ENCODE measurements around the gene AKT1.
"Not testable (repeated sequence)": the region's sequence is repeated elsewhere in the genome, so short reads cannot be mapped to it uniquely, and the experiment has no call there.

Gene AKT1

DNA sequence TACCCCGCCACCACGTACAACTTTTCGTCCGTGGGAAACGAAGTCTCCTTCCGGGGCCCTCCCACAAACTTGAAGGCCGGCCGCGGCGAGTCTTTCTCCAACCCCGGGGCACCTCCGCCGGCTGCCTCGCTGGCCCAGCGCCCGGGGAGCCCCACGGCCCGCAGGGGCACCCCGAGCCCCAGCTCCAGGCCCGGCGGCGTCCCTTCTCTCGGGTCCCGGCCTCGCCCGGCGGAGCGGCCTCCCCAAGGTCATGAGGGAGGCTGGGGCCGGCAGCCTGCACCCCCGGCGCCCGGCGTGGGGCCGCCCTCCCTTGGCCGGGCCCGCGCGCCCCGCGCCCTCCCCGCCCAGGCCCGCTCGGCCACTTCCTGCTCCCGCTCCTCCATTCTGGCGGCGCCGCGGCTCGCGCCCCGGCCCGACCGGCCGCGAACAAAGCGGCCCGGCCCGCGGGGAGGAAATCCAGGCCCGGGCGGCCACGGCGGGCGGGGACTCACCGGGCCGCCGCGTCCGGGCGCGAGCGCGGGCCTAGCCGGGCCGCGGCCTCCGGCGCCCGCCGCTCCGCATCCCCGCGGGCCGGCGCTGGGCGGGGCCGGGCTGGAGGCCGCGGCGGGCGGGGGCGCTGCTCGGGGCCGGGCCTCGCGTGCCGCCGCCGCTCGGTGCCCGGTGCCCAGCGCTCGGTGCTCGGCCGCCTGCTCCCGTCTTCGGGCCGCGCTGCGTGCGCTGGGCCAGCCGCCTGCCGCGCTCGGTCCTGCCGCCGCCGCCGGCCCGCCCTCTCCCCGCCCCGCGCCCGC lies at the start of gene AKT1:
TSS of gene AKT1 (minus strand) at position 756 of the 788 bp plus-strand sequence. CDS start 3,105 bp downstream, outside the sequence.
- DNase-seq (ENCODE audit: low spot score), result no peak

DNA sequence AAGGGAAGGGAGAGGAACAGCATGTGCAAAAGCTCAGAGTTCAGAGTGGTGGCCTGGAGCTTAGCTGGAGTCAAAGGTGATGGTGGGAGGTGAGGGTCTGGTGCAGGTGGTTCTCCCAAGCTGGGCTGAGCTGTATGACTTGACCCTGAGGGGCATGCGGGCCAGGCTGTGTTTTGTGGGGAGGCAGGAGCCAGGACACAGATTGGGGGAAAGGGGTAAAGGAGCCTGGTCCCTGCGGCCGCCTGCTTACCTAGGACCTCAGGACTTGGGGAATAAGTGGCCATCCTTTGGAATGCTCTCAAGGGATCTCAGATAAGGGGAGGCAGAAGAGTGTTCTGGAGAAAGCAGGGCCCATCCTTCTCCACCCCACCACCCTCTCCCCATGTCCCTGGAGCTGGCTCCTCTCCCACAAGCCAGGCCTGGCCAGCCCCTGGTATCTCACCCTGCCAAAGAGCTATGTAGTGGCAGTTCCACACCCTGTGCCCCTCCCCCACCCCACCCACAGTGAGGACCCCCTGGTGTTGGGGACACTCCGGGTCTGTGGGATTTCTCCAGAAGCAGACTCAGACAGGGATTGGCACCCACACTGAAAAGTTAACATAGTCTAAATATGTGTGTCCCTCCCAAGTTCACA lies 49.6 kb upstream of the AKT1 start:
- no peak for DNase-seq (ENCODE audit: low spot score)

DNA sequence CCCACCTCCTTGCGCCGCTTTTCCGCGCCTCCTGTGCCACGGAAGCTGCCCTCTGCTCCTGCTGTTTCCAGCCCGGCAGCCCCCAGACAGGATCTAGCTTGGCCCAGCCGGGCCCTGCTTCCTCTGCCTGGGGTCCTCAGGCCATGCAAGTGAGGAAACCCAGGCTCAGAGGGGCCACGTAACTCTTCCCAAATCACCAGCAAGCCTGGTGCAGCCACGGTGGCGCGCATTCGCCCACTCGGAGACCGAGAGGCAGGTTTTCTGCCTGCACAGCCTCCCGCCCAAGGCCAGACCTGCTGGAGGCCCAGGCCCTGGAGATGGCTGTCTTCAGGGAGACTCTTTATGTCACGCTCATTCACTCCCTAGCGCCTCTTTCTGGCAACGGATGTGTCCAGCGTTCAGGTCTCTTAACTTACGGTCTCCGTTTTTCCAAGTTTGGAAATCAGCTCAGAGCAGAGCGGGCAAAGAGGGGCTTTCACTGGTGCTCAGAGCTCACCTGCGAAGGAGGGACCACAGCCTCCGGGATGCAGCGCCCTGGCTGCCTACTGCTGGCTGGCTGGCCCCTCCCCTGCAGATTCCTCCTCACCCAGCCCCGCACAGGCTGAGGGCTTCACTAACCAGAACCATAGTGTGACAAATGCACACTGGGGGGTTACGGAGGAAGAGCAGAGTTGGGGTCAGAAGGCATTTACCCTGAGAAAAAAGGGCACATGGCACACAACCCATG lies 48.9 kb upstream of the AKT1 start:
- DNase-seq (ENCODE audit: low spot score), result no peak

DNA sequence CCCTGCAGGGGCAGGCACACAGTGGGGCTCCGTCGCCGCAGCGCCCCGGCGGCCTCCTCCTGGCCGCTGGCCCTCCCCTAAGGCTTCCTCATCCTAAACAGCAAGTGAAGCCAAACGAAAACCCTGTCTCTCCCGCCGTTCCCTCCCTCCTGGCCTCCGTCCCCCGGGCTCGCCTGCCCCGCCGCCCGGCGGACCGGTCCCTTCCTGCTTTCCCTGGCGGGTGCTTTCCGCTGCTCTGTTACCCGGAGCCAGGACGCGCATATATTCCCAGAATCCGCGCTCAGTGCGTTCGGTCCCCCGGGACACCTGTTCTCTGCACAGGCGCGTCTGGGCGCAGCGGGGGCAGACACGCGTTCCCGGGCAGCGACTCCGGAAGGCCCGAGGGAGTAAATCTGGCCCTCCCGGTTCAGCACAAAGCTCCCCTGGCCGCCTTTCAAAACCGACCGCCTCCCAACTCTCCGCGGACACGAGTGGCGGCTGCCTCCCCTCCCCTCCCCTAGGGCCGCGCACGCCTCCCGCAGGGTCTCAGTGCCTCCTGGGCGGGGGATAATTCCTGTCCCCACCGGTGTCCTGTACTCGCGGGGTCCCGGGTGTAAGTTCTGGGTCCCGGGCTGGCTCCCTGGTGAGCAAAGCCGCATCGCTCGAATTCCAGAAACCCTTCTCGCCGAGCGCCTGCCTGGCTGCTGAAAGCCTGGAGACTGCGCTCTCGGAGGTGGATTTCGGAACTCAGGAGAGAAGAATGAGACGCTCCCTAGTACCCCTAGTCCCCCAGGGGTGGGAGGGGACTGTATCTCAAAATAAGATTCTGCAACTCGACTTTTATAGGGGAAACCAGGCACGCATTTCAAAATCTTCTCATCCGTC lies 48.1 kb upstream of the AKT1 start:
- DNase-seq (ENCODE audit: low spot score), result no peak

DNA sequence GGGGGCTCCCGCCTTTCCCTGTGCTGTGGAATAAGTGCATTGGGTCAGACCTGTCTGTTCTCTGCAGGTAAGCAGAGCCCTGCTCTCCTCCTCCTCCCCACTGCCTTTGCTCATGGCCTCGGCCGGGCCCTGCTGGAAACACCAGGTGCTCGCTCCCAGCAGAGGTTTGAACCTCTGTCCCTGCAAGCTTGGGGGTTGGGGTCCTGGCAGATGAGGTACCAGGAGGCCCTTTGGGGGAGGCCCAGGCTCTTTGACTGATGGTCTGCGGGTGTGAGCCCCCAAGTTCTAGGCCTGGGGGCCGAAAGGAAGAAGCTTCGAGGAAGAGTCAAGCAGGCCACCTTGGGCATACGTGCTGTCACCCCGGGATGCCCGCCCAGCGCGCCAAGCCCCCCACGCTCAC lies 47.5 kb upstream of the AKT1 start:
- no peak for DNase-seq (ENCODE audit: low spot score)

DNA sequence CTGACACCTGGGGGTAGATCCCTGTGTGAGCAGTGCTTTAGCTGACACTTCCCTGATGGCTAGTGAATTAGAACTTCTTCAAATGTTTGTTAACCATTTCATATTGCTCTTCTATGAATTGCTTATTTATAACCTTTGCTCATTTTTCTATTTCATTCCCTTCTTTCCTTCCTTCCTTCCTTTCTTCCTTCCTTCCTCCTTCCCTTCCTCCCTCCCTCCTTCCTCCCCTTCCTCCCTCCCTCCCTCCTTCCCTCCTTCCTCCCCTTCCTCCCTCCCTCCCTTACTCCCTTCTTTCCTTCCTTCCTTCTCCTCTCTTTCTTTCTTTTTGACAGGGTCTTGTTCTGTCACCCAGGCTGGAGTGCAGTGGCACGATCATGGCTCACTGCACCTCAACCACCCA lies 46.2 kb upstream of the AKT1 start:
- no peak for DNase-seq (ENCODE audit: low spot score)

DNA sequence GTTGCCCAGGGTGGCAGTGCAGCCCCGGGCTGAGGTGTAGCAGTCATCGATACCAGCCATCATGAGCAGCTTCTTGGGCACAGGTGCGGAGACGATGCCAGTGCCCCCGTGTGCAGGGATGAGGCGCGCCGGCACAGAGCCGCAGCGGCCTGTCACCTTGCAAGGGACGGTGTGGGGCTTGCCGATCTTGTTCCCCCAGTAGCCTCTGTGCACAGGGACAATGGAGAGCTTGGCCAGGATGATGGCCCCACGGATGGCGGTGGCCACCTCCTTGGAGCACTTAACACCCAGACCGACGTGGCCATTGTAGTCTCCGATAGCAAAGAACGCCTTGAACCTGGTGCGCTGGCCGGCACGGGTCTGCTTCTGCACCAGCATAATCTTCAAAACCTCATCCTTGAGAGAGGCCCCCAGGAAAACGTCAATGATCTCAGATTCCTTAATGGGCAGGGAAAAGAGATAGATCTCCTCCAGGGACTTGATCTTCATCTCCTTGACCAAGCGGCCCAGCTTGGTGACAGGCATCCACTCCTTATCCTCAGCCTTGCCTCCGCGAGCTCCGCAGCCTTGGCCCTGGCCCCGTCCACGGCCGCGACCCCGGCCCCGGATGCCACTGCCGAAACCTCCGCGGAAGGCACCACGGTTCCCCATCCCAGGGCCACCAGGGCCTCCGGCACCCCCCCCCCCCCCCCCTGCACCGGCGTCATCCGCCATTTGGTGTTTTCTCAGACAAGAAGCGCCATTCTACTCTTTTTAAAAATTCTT lies 40.8 kb upstream of the AKT1 start:
- not testable (repeated sequence) for DNase-seq (ENCODE audit: low spot score)

DNA sequence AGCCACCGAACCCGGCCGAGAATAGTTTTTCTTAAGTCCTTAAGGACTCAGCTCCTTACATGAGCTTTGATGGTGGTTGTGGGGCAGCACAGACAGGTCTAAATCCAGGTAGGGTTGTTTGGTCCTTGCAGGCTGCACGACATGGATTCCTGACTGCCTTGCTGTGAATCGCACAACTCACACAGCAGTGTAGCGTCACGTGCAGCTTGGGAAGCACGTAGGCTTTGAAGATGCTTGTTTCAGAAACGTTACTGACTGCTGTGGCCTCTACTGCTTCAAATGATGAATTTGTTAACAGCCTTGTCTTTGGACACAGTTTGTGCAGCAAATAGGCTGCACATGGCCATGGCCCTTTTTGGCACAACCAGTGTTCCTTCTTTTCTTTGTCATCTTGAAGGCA lies 35.2 kb upstream of the AKT1 start:
- DNase-seq (ENCODE audit: low spot score), result no peak

DNA sequence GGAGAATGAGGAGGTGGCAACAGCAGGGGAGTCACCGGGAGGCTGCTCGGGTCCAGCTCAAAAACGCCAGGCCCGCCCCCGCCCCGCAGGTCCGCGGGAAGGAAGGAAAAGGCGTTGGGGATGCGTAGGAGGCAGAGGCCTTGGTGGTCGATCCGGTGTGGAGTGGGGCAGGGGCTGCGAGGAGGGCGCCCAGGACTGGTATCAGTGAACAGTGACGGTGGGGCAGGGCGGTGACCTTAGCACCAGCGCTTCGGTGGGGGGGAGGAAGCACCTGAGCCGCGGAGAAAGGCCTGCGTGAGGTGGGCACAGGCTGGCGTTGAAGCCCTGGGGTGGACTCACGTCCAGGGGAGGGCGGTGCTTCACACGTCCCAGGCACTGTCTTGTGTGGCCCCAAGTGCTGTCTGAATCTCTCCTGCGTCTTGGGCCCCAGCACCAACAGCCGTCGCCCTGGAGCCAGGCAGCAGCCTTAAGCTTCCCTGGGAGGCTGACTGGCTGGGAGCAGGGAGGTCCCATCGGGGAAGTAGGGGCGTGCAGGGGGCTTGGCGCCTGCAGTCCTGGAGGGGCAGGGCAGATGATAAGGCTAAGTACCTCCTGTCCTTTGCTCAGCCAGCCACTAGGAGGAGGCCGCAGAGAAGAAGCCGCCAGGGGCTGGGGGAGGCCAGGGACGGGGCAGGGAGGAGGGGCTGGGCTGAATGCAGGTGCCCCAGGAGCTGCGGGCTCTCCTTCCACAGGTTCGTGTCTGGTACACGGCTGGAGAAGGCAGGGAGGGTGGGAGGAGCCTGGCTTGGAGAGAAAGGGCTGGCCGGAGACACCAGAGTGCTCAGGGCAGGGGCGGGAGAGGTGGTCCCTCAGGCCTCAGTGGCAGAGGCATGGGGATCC lies 31.9 kb upstream of the AKT1 start:
- DNase-seq (ENCODE audit: low spot score), result peak; percentile 21

DNA sequence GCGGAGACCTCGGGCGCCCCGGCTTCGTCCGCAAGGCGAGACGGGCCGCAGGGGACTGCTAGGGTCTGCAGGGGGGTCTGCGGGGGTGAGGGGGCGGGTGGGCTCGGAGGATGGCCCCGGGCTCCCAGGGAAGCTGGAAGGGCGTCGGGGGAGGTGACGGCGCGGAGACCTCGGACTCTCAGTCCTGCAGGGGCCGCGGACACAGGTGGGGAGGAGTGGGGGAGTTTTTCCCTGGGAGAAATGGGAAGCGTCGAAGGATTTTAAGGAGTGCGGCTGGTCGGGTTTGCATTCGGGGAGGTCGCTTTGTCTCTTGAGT lies 31.3 kb upstream of the AKT1 start:
- no peak for DNase-seq (ENCODE audit: low spot score)

DNA sequence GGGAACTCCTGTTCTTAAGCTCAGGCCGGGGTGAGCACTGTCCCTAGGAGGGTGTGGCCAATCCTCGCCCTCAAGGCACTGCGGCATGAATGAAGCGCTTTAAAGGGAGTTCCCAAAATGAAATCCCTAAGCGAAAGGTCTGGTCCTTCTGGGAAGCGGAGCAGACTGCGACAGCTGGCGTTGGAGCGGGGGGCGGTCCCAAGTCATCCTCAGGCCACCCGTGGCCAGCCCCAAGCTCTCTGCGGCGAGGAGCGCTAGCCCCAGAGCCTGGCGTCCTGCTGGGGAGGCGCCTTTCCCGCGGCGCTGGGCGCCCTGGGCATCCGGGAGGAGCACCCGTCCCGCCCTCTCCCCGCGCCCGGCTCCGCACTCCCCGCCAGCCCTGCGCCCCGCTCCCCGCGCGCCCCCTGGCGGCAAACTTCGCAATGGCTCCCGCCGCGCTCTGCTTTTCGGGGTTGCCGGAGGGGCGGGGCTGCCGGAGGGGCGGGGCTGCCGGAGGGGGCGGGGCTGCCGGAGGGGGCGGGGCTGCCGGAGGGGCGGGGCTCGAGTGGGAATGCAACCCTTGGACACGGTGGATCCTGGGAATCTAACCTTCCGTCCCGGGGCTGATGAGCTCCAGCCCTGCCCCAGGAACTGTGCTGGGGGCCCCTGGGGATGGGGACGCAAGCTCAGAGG lies 30.8 kb upstream of the AKT1 start:
- peak; percentile 94 for DNase-seq (ENCODE audit: low spot score)

DNA sequence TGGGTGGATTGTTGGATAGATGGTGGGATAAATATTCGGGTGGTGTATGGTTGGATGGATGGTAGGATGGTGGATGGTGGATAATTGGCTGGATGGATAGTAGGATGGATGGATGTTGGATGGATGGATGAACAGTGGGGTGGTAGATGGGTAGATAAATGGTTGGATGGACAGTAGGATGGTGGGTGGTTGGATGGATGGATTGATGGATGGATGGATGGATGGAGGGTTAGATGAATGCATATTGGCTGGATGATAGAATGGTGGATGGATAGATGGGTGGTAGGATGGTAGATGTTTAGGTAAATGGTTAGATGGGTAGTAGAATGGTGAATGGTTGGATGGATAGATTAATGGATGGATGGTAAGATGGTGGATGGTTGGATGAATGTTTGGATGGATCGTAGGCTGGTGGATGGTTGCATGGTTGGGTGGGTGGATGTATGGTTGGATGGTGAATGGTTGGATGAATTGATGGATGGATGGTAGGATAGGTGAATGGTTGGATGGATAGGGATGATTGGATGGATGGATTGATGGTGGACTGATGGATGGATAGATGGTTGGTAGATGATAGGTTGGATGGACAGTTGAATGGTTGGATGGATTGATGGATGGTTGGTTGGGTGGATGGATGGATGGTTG lies 28.9 kb upstream of the AKT1 start:
- DNase-seq (ENCODE audit: low spot score), result no peak

DNA sequence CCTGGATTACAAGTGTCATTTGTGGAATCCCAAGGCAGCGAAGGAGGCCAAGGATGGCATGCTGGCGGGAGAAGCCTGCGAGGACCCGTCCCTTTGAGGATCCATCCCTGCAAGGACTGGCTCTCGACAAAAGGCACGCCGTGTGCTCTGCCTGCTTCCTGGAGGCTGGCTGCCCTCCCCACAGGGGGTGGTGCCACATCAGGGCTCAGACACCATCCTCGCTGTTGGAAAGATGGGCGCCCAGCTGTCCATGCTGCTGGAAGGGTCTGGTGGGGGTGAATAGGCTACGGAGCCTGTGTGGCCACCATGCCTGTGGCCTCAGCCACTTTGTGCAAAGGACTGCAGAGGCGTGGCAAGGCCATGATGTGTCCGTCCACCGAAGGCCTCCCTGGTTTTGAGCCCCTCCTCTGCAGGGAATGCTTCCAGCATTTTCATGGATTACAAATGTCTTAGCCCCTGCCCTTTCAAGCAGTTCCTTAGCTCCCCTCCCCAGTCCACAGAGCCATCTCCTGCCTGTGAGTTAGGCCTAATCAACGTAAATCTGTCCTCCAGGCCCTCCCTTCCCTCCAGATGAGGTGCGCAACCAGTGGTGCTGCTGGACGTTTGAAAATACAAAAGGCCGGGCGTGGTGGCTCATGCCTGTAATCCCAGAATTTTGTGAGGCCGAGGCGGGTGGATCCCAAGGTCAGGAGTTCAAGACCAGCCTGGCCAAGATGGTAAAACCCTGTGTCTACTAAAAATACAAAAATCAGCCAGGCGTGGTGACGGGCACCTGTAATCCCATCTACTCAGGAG lies 27.5 kb upstream of the AKT1 start:
- no peak for DNase-seq (ENCODE audit: low spot score)

DNA sequence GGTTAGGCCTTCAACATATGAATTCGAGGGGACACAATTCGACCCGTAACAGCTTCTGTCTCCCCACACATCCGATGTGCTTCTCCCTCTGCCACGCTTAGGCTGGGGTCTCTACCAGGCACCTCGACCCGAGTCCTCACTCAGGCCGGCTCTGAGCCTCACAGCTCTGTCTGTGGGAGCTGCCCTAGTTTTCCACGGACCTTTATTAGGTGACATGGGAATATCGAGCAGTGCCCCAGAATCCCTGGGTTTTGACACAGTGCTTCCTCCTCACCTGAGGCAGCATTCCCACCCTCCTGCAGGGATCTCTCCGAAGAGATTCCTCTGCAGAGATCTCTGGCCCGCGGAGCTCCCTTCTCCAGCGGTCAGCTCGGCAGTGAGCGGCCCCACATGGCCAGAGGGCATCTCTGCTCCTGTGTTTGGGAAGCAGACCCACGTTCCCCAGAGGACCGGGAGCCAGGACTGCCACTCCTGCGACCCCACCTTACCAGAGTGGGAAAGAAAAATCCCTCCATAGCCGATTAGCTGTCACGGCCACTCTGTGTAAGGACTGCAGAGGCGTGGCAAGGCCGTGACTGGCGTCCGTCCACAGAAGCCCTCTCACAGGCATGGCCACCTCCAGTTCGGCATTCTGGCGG lies 26.5 kb upstream of the AKT1 start:
- DNase-seq (ENCODE audit: low spot score), result no peak

DNA sequence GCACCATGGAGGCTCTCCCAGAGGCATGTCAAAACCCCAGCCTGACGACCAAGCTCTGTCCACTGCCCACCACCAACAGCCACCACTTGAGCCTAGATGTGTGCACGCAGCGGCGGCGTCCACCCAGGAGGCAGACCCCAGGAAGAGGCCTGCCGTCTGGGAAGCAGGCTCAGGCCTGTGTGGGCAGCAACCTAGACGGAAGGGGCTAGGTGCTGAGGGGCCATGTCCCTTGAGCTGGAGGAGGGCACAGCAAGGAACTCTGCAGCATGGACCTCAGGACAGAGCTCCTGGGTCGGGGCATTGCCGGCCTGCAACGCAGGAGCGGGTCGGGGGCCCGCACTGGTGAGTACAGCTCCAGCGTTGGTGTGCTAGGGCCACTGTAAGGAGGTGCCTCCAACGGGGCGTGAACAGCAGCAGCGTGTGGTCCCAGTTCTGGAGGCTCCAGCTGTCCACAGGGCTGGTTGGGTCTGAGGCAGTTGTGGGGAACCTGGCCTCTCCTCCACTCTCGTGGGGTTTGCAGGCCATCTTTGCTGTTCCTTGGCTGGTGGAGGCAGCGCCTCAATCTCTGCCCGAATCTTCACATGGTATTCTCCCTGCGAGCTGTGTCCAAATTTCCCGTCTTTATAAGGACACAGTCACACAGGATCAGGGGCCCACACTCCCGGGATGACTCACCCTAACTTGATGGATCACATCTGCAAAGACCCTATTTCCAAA lies 25.8 kb upstream of the AKT1 start:
- no peak for DNase-seq (ENCODE audit: low spot score)

DNA sequence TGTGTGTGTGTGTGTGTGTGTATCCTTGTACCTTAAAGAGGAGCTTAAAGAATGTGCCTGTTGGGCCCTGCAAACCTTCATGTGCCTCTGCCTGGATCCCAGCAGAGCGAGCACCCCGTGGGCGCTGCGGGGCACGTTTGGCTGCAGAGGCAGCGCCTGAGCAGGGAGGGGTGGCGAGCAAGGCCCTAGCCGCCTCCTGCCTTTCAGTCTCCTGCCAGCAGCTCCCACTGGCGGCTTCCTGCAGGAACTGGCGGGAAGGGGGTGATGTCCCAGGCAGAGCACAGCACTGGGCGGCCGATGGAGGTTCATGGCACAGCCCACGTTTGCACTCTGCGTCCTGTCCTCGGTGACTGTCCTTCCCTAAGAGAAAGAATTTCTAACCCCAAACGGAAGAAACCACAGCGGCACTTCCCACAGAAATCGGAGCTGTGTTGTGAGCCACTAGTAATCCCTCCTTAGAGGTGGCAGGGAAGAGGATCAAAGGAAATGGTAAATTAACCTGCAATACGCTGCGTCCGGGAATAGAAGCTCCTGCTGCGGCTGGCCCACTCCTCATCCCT lies 25.2 kb upstream of the AKT1 start:
- no peak for DNase-seq (ENCODE audit: low spot score)

DNA sequence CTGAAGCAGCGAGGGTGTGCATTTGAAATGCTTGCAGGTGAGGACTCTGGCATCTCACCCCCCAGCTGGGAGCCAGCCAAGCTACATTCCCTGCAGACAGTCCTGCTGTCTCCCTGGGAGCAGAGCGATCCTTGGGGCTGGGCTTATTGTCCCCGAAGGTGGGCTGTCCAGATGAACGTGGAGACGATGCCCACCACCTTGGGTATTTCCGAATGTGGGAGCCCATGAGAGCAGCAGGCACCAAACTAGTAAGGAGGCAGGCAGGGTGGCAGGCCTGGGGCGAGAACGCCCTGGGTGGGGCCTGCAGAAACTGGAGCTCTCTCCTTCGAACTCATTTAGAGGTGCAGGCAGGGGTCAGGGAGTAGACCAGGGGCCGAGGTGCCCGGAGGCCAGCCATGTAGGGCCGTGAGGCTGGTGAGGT lies 23.8 kb upstream of the AKT1 start:
- DNase-seq (ENCODE audit: low spot score), result no peak

Measured in activated CD4-positive, alpha-beta T cell treated with anti-CD3 and anti-CD28 coated beads, Interleukin-2, Interleukin-4, amounts not matched to agents 100 ng/mL and 50 ng/mL, durations not matched to agents 16 hours and 8 hours (primary cell).